ENCODE measurements around the gene CACNB1. TPM values are rescaled to one million over a fixed set of nuclear protein-coding genes. Genes with fewer than 3 reads are reported as not detected.

Gene CACNB1
- total RNA-seq, 4 donors from 2014 or later = 10.1 to 21.7 (median 11.6) TPM

GRCh38 chr17:39196241-39196807, 1.1 kb downstream of the CACNB1 start:
- Histone ChIP-seq H3K4me3 (peak overlapping the region; percentile 51 to 78 (median 66)), H3K27ac (peak overlapping the region; percentile 14 to 98 (median 96)), H3K4me1 (peaks cover 17 to 48% (median 32%) of the 10 kb centered on the region in 4 donors), H3K36me3 (peaks cover 0 to 1% (median 0%) of the 10 kb centered on the region in 4 donors), H3K27me3 (no peaks in the 10 kb centered on the region), H3K9me3 (no peaks in the 10 kb centered on the region)
- peak; percentile 24 for DNase-seq
- in situ Hi-C loops (cut with MboI; ENCODE audit: low pct_ligation_motif_present in 1 of 4, low pct_unique_long_range_greater_than_20kb in 1 of 4, low sequenced_read_pairs in 3 of 4) (no loop called here), intact Hi-C loops (cut with DNase I; ENCODE audit: low total_unique reads) (no loop called here)
- 45% methylated on average over 8 of the region's 8 CpGs; no CpG with 5 or more reads in 1 of the 2 donors for WGBS, 2 donors (ENCODE audit: low coverage in 1 of 2)
- TF ChIP-seq CTCF (IDR thresholded peaks at IDR 0.05) (no peak), POLR2A (IDR thresholded peaks at IDR 0.05) (no peak), POLR2AphosphoS5 (IDR thresholded peaks at IDR 0.05) (no peak), EP300 (IDR thresholded peaks at IDR 0.05; ENCODE audit: low read depth) (no peak)

- 47% methylated on average over 8 of the region's 8 CpGs; no CpG with 5 or more reads in 1 of the 2 donors for WGBS, 2 donors (ENCODE audit: low coverage in 1 of 2)
- in situ Hi-C loops (cut with MboI; ENCODE audit: low pct_ligation_motif_present in 1 of 4, low pct_unique_long_range_greater_than_20kb in 1 of 4, low sequenced_read_pairs in 3 of 4) = no loop called here
- no peaks in the 10 kb centered on the region for H3K27me3 ChIP-seq
- H3K4me3 ChIP-seq = no peak overlapping the region
- intact Hi-C loops (cut with DNase I; ENCODE audit: low total_unique reads) = no loop called here
- peaks cover 11 to 41% (median 26%) of the 10 kb centered on the region in 4 donors for H3K4me1 ChIP-seq
- H3K27ac ChIP-seq = peak overlapping the region in 3 of 4 donors; percentile 14 to 98 (median 96)
- TF ChIP-seq POLR2A (IDR thresholded peaks at IDR 0.05) (no peak), CTCF (IDR thresholded peaks at IDR 0.05) (no peak), POLR2AphosphoS5 (IDR thresholded peaks at IDR 0.05) (no peak), EP300 (IDR thresholded peaks at IDR 0.05; ENCODE audit: low read depth) (no peak)
- no peaks in the 10 kb centered on the region for H3K9me3 ChIP-seq
- peak; percentile 29 for DNase-seq
- H3K36me3 ChIP-seq = no peaks in the 10 kb centered on the region
These were observed 1.8 kb downstream of the CACNB1 start for GRCh38 chr17:39195568-39196160.

- 77% methylated on average over 8 of the region's 10 CpGs; no CpG with 5 or more reads in 1 of the 2 donors for WGBS, 2 donors (ENCODE audit: low coverage in 1 of 2)
- Histone ChIP-seq H3K4me3 (no peak overlapping the region), H3K4me1 (peaks cover 11 to 41% (median 26%) of the 10 kb centered on the region in 4 donors), H3K27ac (peak overlapping the region in 3 of 4 donors; percentile 10 to 98 (median 17)), H3K36me3 (no peaks in the 10 kb centered on the region), H3K27me3 (no peaks in the 10 kb centered on the region), H3K9me3 (no peaks in the 10 kb centered on the region)
- intact Hi-C loops (cut with DNase I; ENCODE audit: low total_unique reads) (no loop called here), in situ Hi-C loops (cut with MboI; ENCODE audit: low pct_ligation_motif_present in 1 of 4, low pct_unique_long_range_greater_than_20kb in 1 of 4, low sequenced_read_pairs in 3 of 4) (no loop called here)
- no peak for DNase-seq
- TF ChIP-seq POLR2AphosphoS5 (IDR thresholded peaks at IDR 0.05) (no peak), CTCF (IDR thresholded peaks at IDR 0.05) (no peak), EP300 (IDR thresholded peaks at IDR 0.05; ENCODE audit: low read depth) (no peak), POLR2A (IDR thresholded peaks at IDR 0.05) (no peak)
These were observed 2.4 kb downstream of the CACNB1 start for GRCh38 chr17:39194985-39195524.

- Histone ChIP-seq H3K27me3 (no peaks in the 10 kb centered on the region), H3K4me1 (peaks cover 9 to 37% (median 24%) of the 10 kb centered on the region in 4 donors), H3K27ac (peak overlapping the region in 1 of 4 donors; percentile 17), H3K9me3 (no peaks in the 10 kb centered on the region), H3K36me3 (no peaks in the 10 kb centered on the region), H3K4me3 (no peak overlapping the region)
- DNase-seq = peak; percentile 31
- TF ChIP-seq EP300 (IDR thresholded peaks at IDR 0.05; ENCODE audit: low read depth) (no peak), POLR2AphosphoS5 (IDR thresholded peaks at IDR 0.05) (no peak), CTCF (IDR thresholded peaks at IDR 0.05) (peak in 1 of 5 experiments; percentile 14), POLR2A (IDR thresholded peaks at IDR 0.05) (no peak)
- 58 to 75% methylated on average over 3 to 20 of the region's 20 CpGs for WGBS, 2 donors (ENCODE audit: low coverage in 1 of 2)
- in situ Hi-C loops (cut with MboI; ENCODE audit: low pct_ligation_motif_present in 1 of 4, low pct_unique_long_range_greater_than_20kb in 1 of 4, low sequenced_read_pairs in 3 of 4) = no loop called here
- intact Hi-C loops (cut with DNase I; ENCODE audit: low total_unique reads) = no loop called here
These were observed 3.1 kb downstream of the CACNB1 start for GRCh38 chr17:39194089-39194984.
